Adrenal gland (tissue), 12 donors: ENCODE data around the gene MTHFD2. TPM values are rescaled to one million over a fixed set of nuclear protein-coding genes. Genes with fewer than 3 reads are reported as not detected.

Experiments used
- DNase-seq, 7 donors: peaks; one replicate each; pipeline ENCODE4 v3.0.0-alpha.2; 2019 to 2020
- H3K27ac ChIP-seq, 5 donors: fragments of 200-600 bp; sonication (generic) in 4 of 5; 1 replicate in 3 of 5; 2 replicates in 2 of 5; pipeline versions ENCODE4 v1.5.1 to v1.8.0; 2016 to 2020; ENCODE audit warnings: mild to moderate bottlenecking in 1 of 5
- H3K27me3 ChIP-seq: fragments of 200-600 bp; 2 replicates; pipeline ENCODE4 v1.8.0; 2021
- H3K36me3 ChIP-seq, 2 donors: fragments of 200-600 bp; replicated peaks in 1 of 2; 1 replicate in 1 of 2; 2 replicates in 1 of 2; pipeline versions ENCODE4 v1.5.1 to v1.8.0; 2018 to 2022
- H3K4me1 ChIP-seq, 2 donors: fragments of 200-600 bp; replicated peaks in 1 of 2; 1 replicate in 1 of 2; 2 replicates in 1 of 2; pipeline versions ENCODE4 v1.5.1 to v1.8.0; 2018 to 2021
- H3K4me3 ChIP-seq, 4 donors: fragments of 200-600 bp; sonication (generic) in 3 of 4; one replicate each; pipeline ENCODE4 v1.5.1; 2016 to 2018
- H3K9me3 ChIP-seq, 3 donors: fragments of 200-600 bp; sonication (generic) in 1 of 3; replicated peaks in 1 of 3; 1 replicate in 2 of 3; 2 replicates in 1 of 3; pipeline versions ENCODE4 v1.5.1 to v1.8.0; 2016 to 2021
- CTCF ChIP-seq, 6 experiments: fragments of 450-650 bp in 4 of 6; fragments of 200-600 bp in 2 of 6; sonication (generic) in 1 of 6; IDR thresholded peaks; 1 replicate in 5 of 6; 2 replicates in 1 of 6; pipeline versions ENCODE4 v1.5.1 to v1.8.0; 2016 to 2021; ENCODE audit warnings: antibody characterized with exemption in 6 of 6, mild to moderate bottlenecking in 2 of 6, moderate library complexity in 1 of 6
- POLR2A ChIP-seq, 2 donors: fragments of 450-650 bp; IDR thresholded peaks; one replicate each; pipeline ENCODE4 v1.6.1; 2017; ENCODE audit warnings: antibody characterized with exemption in 2 of 2, mild to moderate bottlenecking in 2 of 2, moderate library complexity in 1 of 2
- WGBS, 4 donors: extraction: QIAGEN DNeasy Blood & Tissue Kit in 2 of 4; methylation state at CpG; one replicate each; pipeline versions ENCODE4 v1.1.5 to v1.1.7; 2013 to 2017; 5-methylcytosine and 5-hydroxymethylcytosine counted together
- intact Hi-C, 2 donors: fragments of 100-400 bp; cut with DNase I; formaldehyde crosslinking; loops; one replicate each; pipeline versions ENCODE4 v1.14.1 to v1.15.0; 2022 to 2023
- polyA plus RNA-seq, 3 donors: library from polyadenylated mRNA; stranded (reverse); fragments of 200-250 nt in 2 of 3; fragments of 350-450 nt in 1 of 3; fragmentation: Illumina TruSeq in 1 of 3; extraction: RNeasy Lipid Tissue Mini Kit (QIAGEN cat#74804) in 1 of 3; gene quantifications; one replicate each; pipeline ENCODE4 v1.2.3, GENCODE V29; 2013 to 2014
- total RNA-seq, 9 donors: library from RNA; depleted of rRNA in 4 of 9; stranded (reverse); fragments of >200 nt in 4 of 9; fragments of 120-200 nt in 1 of 9; fragmentation: NEBNext Ultra II Directional in 1 of 9; extraction: Animal tissue kit (Norgen Biotek cat#: 25700) in 1 of 9; gene quantifications; one replicate each; pipeline versions ENCODE4 v1.1.0 to v1.2.4, GENCODE V29; 2013 to 2023
- donor health status: healthy with polysubstance abuse.
- donor health status: Bipolar disorder and iron deficiency.
- donor health status: DM: yes; HTN: yes; CAD: no.
- donor health status: DM: no; HTN: no; CAD: no.
- donor health status: DM: no; HTN: no; CAD: no.
- donor health status: DM: yes; HTN: yes; CAD: no.

MTHFD2 gene
- total and polyA plus RNA-seq, 12 donors = 1.6 to 24.9 (median 14.1) TPM

- no peak overlapping the region for H3K27ac ChIP-seq
- 88 to 94% (median 89%) methylated on average over 5 of the region's 5 CpGs for WGBS, 4 donors
- H3K36me3 ChIP-seq = no peaks in the 10 kb centered on the region
- no peak for TF ChIP-seq POLR2A (IDR thresholded peaks at IDR 0.05)
- no peak for TF ChIP-seq CTCF (IDR thresholded peaks at IDR 0.05)
- H3K9me3 ChIP-seq = no peaks in the 10 kb centered on the region
- no peak for DNase-seq
- H3K4me1 ChIP-seq = no peaks in the 10 kb centered on the region
- no peaks in the 10 kb centered on the region for H3K27me3 ChIP-seq
- intact Hi-C loops = no loop called here
- H3K4me3 ChIP-seq = no peak overlapping the region
These were observed 21.6 kb downstream of the MTHFD2 start for GRCh38 chr2:74219846-74220486.

- no peak for DNase-seq
- no peak overlapping the region for H3K4me3 ChIP-seq
- intact Hi-C loops = no loop called here
- H3K36me3 ChIP-seq = no peaks in the 10 kb centered on the region
- 95 to 98% (median 96%) methylated on average over 6 of the region's 6 CpGs for WGBS, 4 donors
- no peaks in the 10 kb centered on the region for H3K9me3 ChIP-seq
- TF ChIP-seq POLR2A (IDR thresholded peaks at IDR 0.05) (no peak), CTCF (IDR thresholded peaks at IDR 0.05) (no peak)
- no peak overlapping the region for H3K27ac ChIP-seq
- H3K27me3 ChIP-seq = no peaks in the 10 kb centered on the region
- H3K4me1 ChIP-seq = no peaks in the 10 kb centered on the region
These were observed 22.7 kb downstream of the MTHFD2 start for GRCh38 chr2:74221091-74221490.

GRCh38 chr2:74221604-74222299 lies 23.3 kb downstream of the MTHFD2 start:
- WGBS, 4 donors = 93 to 94% (median 93%) methylated on average over 6 of the region's 6 CpGs
- no peaks in the 10 kb centered on the region for H3K27me3 ChIP-seq
- intact Hi-C loops = no loop called here
- no peak overlapping the region for H3K27ac ChIP-seq
- no peaks in the 10 kb centered on the region for H3K4me1 ChIP-seq
- TF ChIP-seq POLR2A (IDR thresholded peaks at IDR 0.05) = no peak
- no peak for TF ChIP-seq CTCF (IDR thresholded peaks at IDR 0.05)
- no peak overlapping the region for H3K4me3 ChIP-seq
- H3K9me3 ChIP-seq = no peaks in the 10 kb centered on the region
- no peak for DNase-seq
- H3K36me3 ChIP-seq = no peaks in the 10 kb centered on the region

- H3K36me3 ChIP-seq = no peaks in the 10 kb centered on the region
These were observed 23.9 kb downstream of the MTHFD2 start for GRCh38 chr2:74222300-74222650.

More at GRCh38 chr2:74222300-74222650, 23.9 kb downstream of the MTHFD2 start:
- TF ChIP-seq CTCF (IDR thresholded peaks at IDR 0.05) (no peak), POLR2A (IDR thresholded peaks at IDR 0.05) (no peak)
- Histone ChIP-seq H3K27me3 (no peaks in the 10 kb centered on the region), H3K4me3 (no peak overlapping the region), H3K9me3 (no peaks in the 10 kb centered on the region), H3K27ac (no peak overlapping the region), H3K4me1 (no peaks in the 10 kb centered on the region)
- 89 to 100% (median 95%) methylated on average over 6 of the region's 6 CpGs for WGBS, 4 donors
- DNase-seq = no peak
- intact Hi-C loops = no loop called here
